H1 (cell line): ENCODE measurements around the gene TUBGCP2. TPM values are rescaled to one million over a fixed set of nuclear protein-coding genes. Genes with fewer than 3 reads are reported as not detected.

Source experiments
- CTCF ChIA-PET: fragments of 300-600 bp; sonication (Branson Sonifier 250); formaldehyde crosslinking; loops from one replicate; lab custom pipeline; 2021; ENCODE audit not compliant: partially characterized antibody; lab: Charles Lee
- POLR2A ChIA-PET: fragments of 300-600 bp; sonication (Branson Sonifier 250); formaldehyde crosslinking; loops from one replicate; lab custom pipeline; 2021; ENCODE audit warnings: inconsistent platforms; ENCODE audit not compliant: partially characterized antibody; lab: Charles Lee
- DNase-seq, 2 experiments: peaks; one replicate each; pipeline versions ENCODE4 v3.0.0 to v3.0.0-alpha.2; 2010 to 2022; ENCODE audit warnings: low spot score in 2 of 2, low read depth in 1 of 2, mixed read lengths in 1 of 2
- FAIRE-seq: peaks from 2 replicates; lab custom pipeline; 2011; peaks lifted over from hg19 to GRCh38; lab: Jason Lieb, UNC
- H2AFZ ChIP-seq: 2 replicates; pipeline ENCODE4 v1.8.1; 2012; ENCODE audit warnings: low read length, inconsistent platforms
- H2AK5ac ChIP-seq: 2 replicates; pipeline ENCODE4 v1.6.1; 2013; ENCODE audit warnings: low read depth, low read length
- H2BK120ac ChIP-seq: replicated peaks from 2 replicates; pipeline ENCODE3; 2013; ENCODE audit warnings: low read depth, low read length, inconsistent platforms
- H2BK12ac ChIP-seq: 2 replicates; pipeline ENCODE4 v1.6.1; 2013; ENCODE audit warnings: low read depth, low read length
- H2BK15ac ChIP-seq: 2 replicates; pipeline ENCODE4 v1.6.1; 2013; ENCODE audit warnings: low read length
- H2BK20ac ChIP-seq: 2 replicates; pipeline ENCODE4 v1.6.1; 2013; ENCODE audit warnings: low read length
- H2BK5ac ChIP-seq: 2 replicates; pipeline ENCODE4 v1.6.1; 2013; ENCODE audit warnings: low read depth, low read length
- H3K14ac ChIP-seq: 2 replicates; pipeline ENCODE4 v1.6.1; 2013; ENCODE audit warnings: inconsistent platforms; ENCODE audit not compliant: insufficient read length
- H3K18ac ChIP-seq: 2 replicates; pipeline ENCODE4 v1.6.1; 2013; ENCODE audit warnings: low read length; ENCODE audit errors: extremely low read depth
- H3K23ac ChIP-seq: 2 replicates; pipeline ENCODE4 v1.6.1; 2013; ENCODE audit warnings: inconsistent platforms; ENCODE audit not compliant: insufficient read length
- H3K23me2 ChIP-seq: 2 replicates; pipeline ENCODE4 v1.6.1; 2013; ENCODE audit warnings: low read depth, low read length
- H3K27ac ChIP-seq: 2 replicates; pipeline ENCODE4 v1.6.1; 2011; ENCODE audit warnings: low read depth, low read length, inconsistent platforms
- H3K27me3 ChIP-seq, 4 experiments: replicated peaks in 1 of 4; 1 replicate in 1 of 4; 2 replicates in 3 of 4; pipeline versions ENCODE4 v1.6.1 to v1.8.1; 2011 to 2013; ENCODE audit warnings: low read length in 3 of 4, mild to moderate bottlenecking in 3 of 4, inconsistent platforms in 2 of 4, mixed read lengths in 2 of 4, moderate library complexity in 1 of 4; ENCODE audit not compliant: control insufficient read depth in 3 of 4, insufficient read depth in 3 of 4; ENCODE audit errors: extremely low read depth in 1 of 4
- H3K36me3 ChIP-seq, 4 experiments: 2 replicates each; pipeline versions ENCODE4 v1.6.1 to v1.8.1; 2011 to 2013; ENCODE audit warnings: mild to moderate bottlenecking in 4 of 4, low read length in 3 of 4, moderate library complexity in 2 of 4, control low read depth in 1 of 4, inconsistent platforms in 1 of 4; ENCODE audit not compliant: insufficient read depth in 4 of 4, control insufficient read depth in 2 of 4
- H3K4ac ChIP-seq: replicated peaks from 2 replicates; pipeline ENCODE3; 2013; ENCODE audit warnings: low read length, low read depth, mixed read lengths, inconsistent platforms; ENCODE audit not compliant: insufficient read length
- H3K4me1 ChIP-seq, 4 experiments: replicated peaks in 1 of 4; 1 replicate in 1 of 4; 2 replicates in 3 of 4; pipeline versions ENCODE4 v1.6.1 to v1.8.1; 2011 to 2013; ENCODE audit warnings: low read length in 3 of 4, inconsistent platforms in 2 of 4, mixed read lengths in 1 of 4; ENCODE audit not compliant: insufficient read depth in 4 of 4, control insufficient read depth in 3 of 4
- H3K4me2 ChIP-seq, 2 experiments: 2 replicates each; pipeline versions ENCODE4 v1.6.1 to v1.8.1; 2011 to 2013; ENCODE audit warnings: low read depth in 2 of 2, low read length in 2 of 2, control low read depth in 1 of 2, inconsistent platforms in 1 of 2, mild to moderate bottlenecking in 1 of 2; ENCODE audit not compliant: insufficient read depth in 1 of 2
- H3K4me3 ChIP-seq, 4 experiments: fragments of 200-600, 300-600 bp in 1 of 4; sonication (generic), shearing (Covaris generic), sonication (Bioruptor Twin) in 1 of 4; 2 replicates each; pipeline versions ENCODE4 v1.5.1 to v1.8.1; 2011 to 2016; ENCODE audit warnings: low read length in 4 of 4, low read depth in 3 of 4, control low read depth in 2 of 4, inconsistent platforms in 2 of 4, mild to moderate bottlenecking in 2 of 4, mixed read lengths in 1 of 4, moderate library complexity in 1 of 4; ENCODE audit not compliant: insufficient read depth in 2 of 4; ENCODE audit errors: extremely low read depth in 1 of 4
- H3K56ac ChIP-seq: replicated peaks from 2 replicates; pipeline ENCODE3; 2013; ENCODE audit warnings: low read depth, mild to moderate bottlenecking, mixed read lengths, low read length, inconsistent platforms; ENCODE audit not compliant: insufficient read length
- H3K79me1 ChIP-seq: 2 replicates; pipeline ENCODE4 v1.6.1; 2013; ENCODE audit warnings: low read depth, low read length, control low read depth
- H3K79me2 ChIP-seq, 2 experiments: 2 replicates each; pipeline versions ENCODE4 v1.6.1 to v1.8.1; 2012 to 2013; ENCODE audit warnings: low read length in 2 of 2, mild to moderate bottlenecking in 2 of 2, inconsistent platforms in 1 of 2; ENCODE audit not compliant: insufficient read depth in 2 of 2, control insufficient read depth in 1 of 2
- H3K9ac ChIP-seq, 4 experiments: replicated peaks in 1 of 4; 1 replicate in 1 of 4; 2 replicates in 3 of 4; pipeline versions ENCODE4 v1.6.1 to v1.8.1; 2011 to 2013; ENCODE audit warnings: low read depth in 3 of 4, low read length in 3 of 4, control low read depth in 2 of 4, mild to moderate bottlenecking in 2 of 4, moderate library complexity in 2 of 4, inconsistent platforms in 1 of 4; ENCODE audit errors: extremely low read depth in 1 of 4
- H3K9me3 ChIP-seq, 2 experiments: 2 replicates each; pipeline versions ENCODE4 v1.6.1 to v1.8.1; 2012 to 2013; ENCODE audit warnings: mild to moderate bottlenecking in 2 of 2, moderate library complexity in 2 of 2, control low read depth in 1 of 2, inconsistent platforms in 1 of 2, low read depth in 1 of 2, low read length in 1 of 2, mixed read lengths in 1 of 2; ENCODE audit not compliant: insufficient read depth in 2 of 2
- H4K20me1 ChIP-seq, 2 experiments: replicated peaks in 1 of 2; 2 replicates each; pipeline versions ENCODE3 to v1.8.1; 2011 to 2013; ENCODE audit warnings: inconsistent platforms in 2 of 2, low read length in 2 of 2, mild to moderate bottlenecking in 1 of 2; ENCODE audit not compliant: insufficient read depth in 2 of 2, control insufficient read depth in 1 of 2
- H4K5ac ChIP-seq: 2 replicates; pipeline ENCODE4 v1.6.1; 2013; ENCODE audit warnings: low read length, low read depth, mixed read lengths, inconsistent platforms; ENCODE audit not compliant: insufficient read length
- H4K8ac ChIP-seq: 2 replicates; pipeline ENCODE4 v1.8.0; 2013; ENCODE audit warnings: mild to moderate bottlenecking, moderate library complexity, low read length, inconsistent platforms; ENCODE audit not compliant: insufficient read depth; ENCODE audit errors: extremely low read depth
- H4K91ac ChIP-seq: replicated peaks from 2 replicates; pipeline ENCODE3; 2013; ENCODE audit warnings: low read length, mixed read lengths, inconsistent platforms; ENCODE audit not compliant: insufficient read length
- ASH2L ChIP-seq: fragments of 200-600, 300-600 bp; sonication (generic); IDR thresholded peaks from one replicate; pipeline ENCODE4 v1.7.1; 2017; ENCODE audit warnings: low read length
- CREB1 ChIP-seq: IDR thresholded peaks from 2 replicates; pipeline ENCODE4 v1.6.1; 2012; ENCODE audit warnings: inconsistent platforms
- POLR2AphosphoS5 ChIP-seq: IDR thresholded peaks from 2 replicates; pipeline ENCODE4 v1.6.1; 2011; ENCODE audit warnings: low read depth, low read length
- RFX5 ChIP-seq: IDR thresholded peaks from 2 replicates; pipeline ENCODE4 v1.6.1; 2011; ENCODE audit warnings: low read depth, low read length, improper control_type of control experiment, borderline replicate concordance
- YY1 ChIP-seq: IDR thresholded peaks from 2 replicates; pipeline ENCODE4 v1.6.1; 2011; ENCODE audit warnings: low read depth, mild to moderate bottlenecking, low read length
- WGBS, 2 experiments: shearing (Covaris generic) in 1 of 2; methylation state at CpG; one replicate each; pipeline versions ENCODE4 v1.1.6 to v1.1.7; 2013 to 2015; ENCODE audit warnings: low lambda C conversion rate in 2 of 2, mixed read lengths in 2 of 2, inconsistent platforms in 1 of 2, low coverage in 1 of 2, missing lambda C conversion rate in 1 of 2; ENCODE audit not compliant: insufficient replicate concordance in 2 of 2, insufficient coverage in 1 of 2, insufficient read length in 1 of 2; ENCODE audit errors: extremely low coverage in 1 of 2, missing lambda C conversion rate in 1 of 2; 5-methylcytosine and 5-hydroxymethylcytosine counted together
- polyA plus RNA-seq, 7 experiments: library from polyadenylated mRNA; depleted of rRNA in 3 of 7; stranded (reverse) in 5 of 7; unstranded in 2 of 7; fragments of >200 nt in 5 of 7; fragments of 200-250 nt in 2 of 7; gene quantifications; 1 replicate in 5 of 7; 2 replicates in 1 of 7; 4 replicates in 1 of 7; pipeline versions ENCODE4 v1.2.1 to v1.2.3, GENCODE V29; 2011 to 2013; ENCODE audit warnings: missing spikeins in 2 of 7, mixed read lengths in 2 of 7
- total RNA-seq: library from RNA; stranded (reverse); fragmentation: NEBNext Ultra II Directional; extraction: Animal tissue kit (Norgen Biotek cat#: 25700); gene quantifications from 2 replicates; pipeline ENCODE4 v1.2.1, GENCODE V29; 2021

The TUBGCP2 gene
- total and polyA plus RNA-seq, 2 of the 8 experiments (the other 6 are each of a cell fraction or from before 2014, with no cell fraction given) = 34.9 to 51.9 TPM

GRCh38 chr10:133277277-133277992, 31.2 kb downstream of the TUBGCP2 start:
- no peak overlapping the region for H3K18ac ChIP-seq
- H3K9ac ChIP-seq = no peak overlapping the region
- no peak overlapping the region for H3K56ac ChIP-seq
- H3K36me3 ChIP-seq = peaks cover 2 to 10% (median 6%) of the 10 kb centered on the region in 4 experiments; a peak in 5 of 8 replicates
- TF ChIP-seq POLR2AphosphoS5 = 0 out of 2 replicates have a peak, but pooled peaks have one; percentile 20
- TF ChIP-seq ASH2L = no peak
- TF ChIP-seq CREB1 = no peak
- TF ChIP-seq RFX5 = no peak
- no peak for TF ChIP-seq YY1
- WGBS, 2 experiments = 79% methylated on average over 23 of the region's 25 CpGs; no CpG with 5 or more reads in 1 of the 2 experiments
- H3K9me3 ChIP-seq = no peaks in the 10 kb centered on the region
- H3K23me2 ChIP-seq = peaks cover 5% of the 10 kb centered on the region; the same call in 1 of the 2 replicates
- peak overlapping the region in 1 of 4 experiments; percentile 60; a peak in 3 of 8 replicates for H3K4me3 ChIP-seq
- POLR2A ChIA-PET = interaction anchor here (0.7 to 2.4 kb wide), 6 partner anchors 10 to 70 kb away, joined by 3 to 7 read pairs (median 3); partner anchors contain the start of gene PRAP1
- H2BK15ac ChIP-seq = no peak overlapping the region
- H3K14ac ChIP-seq = no peak overlapping the region
- CTCF ChIA-PET = interaction anchor here (0.7 to 1.8 kb wide), 8 partner anchors 9 to 134 kb away, joined by 3 to 6 read pairs (median 4); no protein-coding TSS in a partner anchor
- H4K91ac ChIP-seq = no peak overlapping the region
- peak overlapping the region; percentile 24; the same call in 1 of the 2 replicates for H2BK5ac ChIP-seq
- FAIRE-seq (no peak), DNase-seq (no peak)
- no peak overlapping the region for H2BK12ac ChIP-seq
- H3K4me2 ChIP-seq = peak overlapping the region; percentile 58 to 63
- 0 out of 2 replicates have a peak overlapping the region, but pooled peaks have one; percentile 21 for H4K8ac ChIP-seq
- no peak overlapping the region for H3K23ac ChIP-seq
- H2AK5ac ChIP-seq = no peak overlapping the region
- no peak overlapping the region for H2BK120ac ChIP-seq
- peaks cover 0 to 5% of the 10 kb centered on the region in 2 experiments for H4K20me1 ChIP-seq
- peaks cover 0 to 13% (median 7%) of the 10 kb centered on the region in 4 experiments; a peak in 5 of 7 replicates for H3K4me1 ChIP-seq
- H2AFZ ChIP-seq = no peak overlapping the region
- H3K79me1 ChIP-seq = no peaks in the 10 kb centered on the region
- H3K27me3 ChIP-seq = peaks cover 0 to 7% (median 4%) of the 10 kb centered on the region in 4 experiments; a peak in 6 of 7 replicates
- no peak overlapping the region for H4K5ac ChIP-seq
- no peak overlapping the region for H3K4ac ChIP-seq
- H3K27ac ChIP-seq = no peak overlapping the region
- H3K79me2 ChIP-seq = no peaks in the 10 kb centered on the region
- no peak overlapping the region for H2BK20ac ChIP-seq
